Jurkat, Clone E6-1 (cell line): Measurements from ENCODE around the gene TBR1. TPM values are rescaled to one million over a fixed set of nuclear protein-coding genes. Genes with fewer than 3 reads are reported as not detected.
A peak's percentile ranks its signal among the peaks of the same experiment; 100 is the strongest.

Source experiments
- DNase-seq: peaks from one replicate; pipeline ENCODE4 v3.0.0-alpha.2; 2011; ENCODE audit warnings: low read depth, low spot score
- H3K4me3 ChIP-seq: 2 replicates; pipeline ENCODE4 v1.5.1; 2011; ENCODE audit warnings: mild to moderate bottlenecking, low read length, control low read depth, moderate library complexity
- polyA plus RNA-seq: library from polyadenylated mRNA; unstranded; fragments of >200 nt; gene quantifications from one replicate; pipeline ENCODE4 v1.2.1, GENCODE V29; 2012; ENCODE audit warnings: missing spikeins; ENCODE audit not compliant: insufficient read length, insufficient read depth

The TBR1 gene
- polyA plus RNA-seq, result not detected

GRCh38 chr2:161415987-161416707 is at the start of gene TBR1:
TBR1 (plus strand) TSS chr2:161416297; CDS start chr2:161416411, 114 bp downstream.
- H3K4me3 ChIP-seq, result no peak within 1 kb of the TSS
- no peak for DNase-seq

GRCh38 chr2:161367675-161368074 is 48.4 kb upstream of the TBR1 start:
- H3K4me3 ChIP-seq, result no peak overlapping the region
- no peak for DNase-seq

GRCh38 chr2:161369311-161369710 is 46.8 kb upstream of the TBR1 start:
- no peak for DNase-seq
- no peak overlapping the region for H3K4me3 ChIP-seq

GRCh38 chr2:161370981-161371380 is 45.1 kb upstream of the TBR1 start:
- no peak overlapping the region for H3K4me3 ChIP-seq
- no peak for DNase-seq

GRCh38 chr2:161371869-161372268 is 44.2 kb upstream of the TBR1 start:
- no peak for DNase-seq

GRCh38 chr2:161373942-161374341 is 42.2 kb upstream of the TBR1 start:
- H3K4me3 ChIP-seq, result no peak overlapping the region
- DNase-seq, result no peak

More at GRCh38 chr2:161371869-161372268, 44.2 kb upstream of the TBR1 start:
- no peak overlapping the region for H3K4me3 ChIP-seq

- no peak for DNase-seq
- H3K4me3 ChIP-seq, result no peak overlapping the region
These were observed 41.7 kb upstream of the TBR1 start for GRCh38 chr2:161374446-161374845.

GRCh38 chr2:161379740-161380139 is 36.4 kb upstream of the TBR1 start:
- no peak overlapping the region for H3K4me3 ChIP-seq
- no peak for DNase-seq

- H3K4me3 ChIP-seq, result no peak overlapping the region
- no peak for DNase-seq
These were observed 34.6 kb upstream of the TBR1 start for GRCh38 chr2:161381546-161381945.

- H3K4me3 ChIP-seq, result no peak overlapping the region
- DNase-seq, result no peak
These were observed 33.4 kb upstream of the TBR1 start for GRCh38 chr2:161382747-161383146.

GRCh38 chr2:161384864-161385263 is 31.2 kb upstream of the TBR1 start:
- DNase-seq, result peak; percentile 73
- H3K4me3 ChIP-seq, result no peak overlapping the region

GRCh38 chr2:161386228-161386824 is 29.8 kb upstream of the TBR1 start:
- H3K4me3 ChIP-seq, result no peak overlapping the region
- DNase-seq, result peak; percentile 47

- no peak overlapping the region for H3K4me3 ChIP-seq
- DNase-seq, result no peak
These were observed 27.8 kb upstream of the TBR1 start for GRCh38 chr2:161388146-161388779.

GRCh38 chr2:161391737-161392506 is 24.2 kb upstream of the TBR1 start:
- DNase-seq, result no peak
- H3K4me3 ChIP-seq, result no peak overlapping the region

- no peak overlapping the region for H3K4me3 ChIP-seq
- no peak for DNase-seq
These were observed 16.0 kb upstream of the TBR1 start for GRCh38 chr2:161400076-161400475.

GRCh38 chr2:161402297-161402696 is 13.8 kb upstream of the TBR1 start:
- no peak for DNase-seq

GRCh38 chr2:161406316-161406715 is 9.8 kb upstream of the TBR1 start:
- DNase-seq, result no peak
- no peak overlapping the region for H3K4me3 ChIP-seq

More at GRCh38 chr2:161402297-161402696, 13.8 kb upstream of the TBR1 start:
- H3K4me3 ChIP-seq, result no peak overlapping the region

- no peak overlapping the region for H3K4me3 ChIP-seq
- DNase-seq, result no peak
These were observed 8.5 kb upstream of the TBR1 start for GRCh38 chr2:161407597-161407996.

GRCh38 chr2:161409308-161409907 is 6.7 kb upstream of the TBR1 start:
- no peak overlapping the region for H3K4me3 ChIP-seq
- DNase-seq, result no peak
